Measurements from ENCODE around the gene CYBA. TPM values are rescaled to one million over a fixed set of nuclear protein-coding genes. Genes with fewer than 3 reads are reported as not detected.

CYBA gene
- total and polyA plus RNA-seq, 9 of the 15 experiments (the other 6 are each of a cell fraction or from before 2014, with no cell fraction given): 0.34 to 683 (median 93.0) TPM

DNA sequence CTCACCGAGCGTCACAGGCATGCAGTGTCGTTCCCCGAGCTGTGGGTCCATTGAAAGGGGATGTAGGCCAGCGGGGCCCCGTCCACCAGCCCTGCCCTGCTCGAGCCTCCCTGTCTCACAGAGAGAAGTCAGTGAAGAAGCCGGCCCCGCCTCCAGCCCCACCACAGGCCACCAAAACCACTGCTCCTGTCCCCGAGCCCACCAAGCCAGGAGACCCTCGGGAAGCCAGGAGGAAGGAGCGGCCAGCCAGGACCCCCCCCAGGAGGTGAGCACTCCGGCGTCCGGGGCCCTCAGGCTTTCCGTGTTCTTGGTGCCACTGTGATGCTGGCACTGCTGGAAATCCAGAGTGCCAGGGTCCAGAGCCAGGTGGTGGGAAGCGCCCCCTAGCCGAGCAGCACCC is 26.4 kb downstream of the CYBA start:
- H3K79me2 ChIP-seq (ENCODE audit: control insufficient read depth, insufficient read depth, low read length): peaks cover 8% of the 10 kb centered on the region; the same call in 2 of the 3 replicates
- in situ Hi-C loops (cut with MboI) (no loop called here), intact Hi-C loops (cut with micrococcal nuclease) (no loop called here)
- no TSS peak for BruUV-seq (replicated peaks)
- FAIRE-seq (no peak), DNase-seq (ENCODE audit: extremely low read depth in 1 of 4, low spot score in 3 of 4) (no peak), ATAC-seq (no peak)
- no peak overlapping the region for H3K4me3 ChIP-seq
- no peaks in the 10 kb centered on the region for H3K9me1 ChIP-seq (ENCODE audit: control insufficient read depth, insufficient read depth, low read length)
- H3K9ac ChIP-seq (ENCODE audit: insufficient read depth in 1 of 2, low read depth in 2 of 2, low read length in 2 of 2): no peak overlapping the region; a peak in 1 of 4 replicates
- peaks cover 6% of the 10 kb centered on the region; the same call in 1 of the 2 replicates for H4K20me1 ChIP-seq (replicated peaks; ENCODE audit: control insufficient read depth, insufficient read depth, low read length)
- H3K4me2 ChIP-seq (ENCODE audit: insufficient read depth, low read length): no peak overlapping the region
- TF ChIP-seq PCBP1 (IDR thresholded peaks at IDR 0.05; ENCODE audit: low read depth, low read length, poor library complexity, severe bottlenecking) (peak; percentile 26), EZH2 (IDR thresholded peaks at IDR 0.05; ENCODE audit: borderline replicate concordance, low read depth, low read length) (no peak), POLR2G (IDR thresholded peaks at IDR 0.05; ENCODE audit: low read depth, low read length) (peak; percentile 38)
- no peaks in the 10 kb centered on the region for H3K27me3 ChIP-seq (ENCODE audit: control insufficient read depth in 2 of 2, insufficient read depth in 2 of 2, low read length in 2 of 2)
- H3K27ac ChIP-seq (ENCODE audit: extremely low read depth, low read depth, low read length): no peak overlapping the region
- H3K9me3 ChIP-seq (replicated peaks; ENCODE audit: control insufficient read depth, insufficient read depth, low read depth, low read length): no peaks in the 10 kb centered on the region
- WGBS (ENCODE audit: insufficient coverage, low coverage, missing lambda C conversion rate): 95% methylated on average over 18 of the region's 18 CpGs
- H3K4me1 ChIP-seq (replicated peaks in 1 of 2; ENCODE audit: control insufficient read depth in 2 of 2, insufficient read depth in 2 of 2, low read length in 2 of 2): peaks cover 10 to 36% of the 10 kb centered on the region in 2 experiments; a peak in 4 of 5 replicates
- ChIA-PET CTCF (ENCODE audit: low intra/inter-chr PET ratio) (no interaction called here), POLR2A (interaction anchor here (1.3 kb wide), 1 partner anchor 8 kb away, joined by 5 read pairs; no protein-coding TSS in a partner anchor)
- H3K36me3 ChIP-seq (ENCODE audit: control insufficient read depth, insufficient read depth, low read length): peaks cover 89% of the 10 kb centered on the region
- H2AFZ ChIP-seq (ENCODE audit: low read depth, low read length): no peak overlapping the region

DNA sequence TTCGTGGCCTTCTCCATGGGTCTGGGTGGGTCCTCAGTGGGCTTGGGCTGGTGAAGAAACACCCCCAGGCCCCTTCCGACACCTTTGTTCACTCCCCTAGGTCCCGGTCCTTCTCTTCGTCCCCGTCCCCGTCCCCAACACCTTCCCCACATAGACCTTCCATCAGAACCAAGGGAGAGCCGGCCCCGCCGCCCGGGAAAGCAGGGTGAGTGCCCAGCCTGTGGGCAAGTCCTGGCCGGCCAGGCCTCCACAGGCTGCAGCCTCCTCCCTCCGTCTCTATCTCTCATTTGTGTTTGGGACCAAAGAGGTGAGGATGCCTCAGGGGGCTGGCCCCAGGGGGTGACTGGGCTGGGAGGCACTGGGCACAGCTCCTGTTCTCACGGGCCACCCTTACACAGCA is 27.0 kb downstream of the CYBA start:
- H2AFZ ChIP-seq (ENCODE audit: low read depth, low read length): no peak overlapping the region
- no peak for FAIRE-seq
- no TSS peak for BruUV-seq (replicated peaks)
- no peak for ATAC-seq
- in situ Hi-C loops (cut with MboI): no loop called here
- intact Hi-C loops (cut with micrococcal nuclease): no loop called here
- H3K36me3 ChIP-seq (ENCODE audit: control insufficient read depth, insufficient read depth, low read length): peaks cover 91% of the 10 kb centered on the region
- 88% methylated on average over 13 of the region's 13 CpGs for WGBS (ENCODE audit: insufficient coverage, low coverage, missing lambda C conversion rate)
- ChIA-PET POLR2A (no interaction called here), CTCF (ENCODE audit: low intra/inter-chr PET ratio) (no interaction called here)
- H3K9me1 ChIP-seq (ENCODE audit: control insufficient read depth, insufficient read depth, low read length): no peaks in the 10 kb centered on the region
- no peak overlapping the region for H3K4me2 ChIP-seq (ENCODE audit: insufficient read depth, low read length)
- no peaks in the 10 kb centered on the region for H3K27me3 ChIP-seq (ENCODE audit: control insufficient read depth in 2 of 2, insufficient read depth in 2 of 2, low read length in 2 of 2)
- peaks cover 6% of the 10 kb centered on the region; the same call in 1 of the 2 replicates for H4K20me1 ChIP-seq (replicated peaks; ENCODE audit: control insufficient read depth, insufficient read depth, low read length)
- peaks cover 10 to 40% of the 10 kb centered on the region in 2 experiments; a peak in 4 of 5 replicates for H3K4me1 ChIP-seq (replicated peaks in 1 of 2; ENCODE audit: control insufficient read depth in 2 of 2, insufficient read depth in 2 of 2, low read length in 2 of 2)
- no peaks in the 10 kb centered on the region for H3K9me3 ChIP-seq (replicated peaks; ENCODE audit: control insufficient read depth, insufficient read depth, low read depth, low read length)
- peaks cover 15% of the 10 kb centered on the region for H3K79me2 ChIP-seq (ENCODE audit: control insufficient read depth, insufficient read depth, low read length)
- no peak overlapping the region for H3K4me3 ChIP-seq
- no peak for DNase-seq (ENCODE audit: extremely low read depth in 1 of 4, low spot score in 3 of 4)
- no peak overlapping the region; a peak in 1 of 4 replicates for H3K9ac ChIP-seq (ENCODE audit: insufficient read depth in 1 of 2, low read depth in 2 of 2, low read length in 2 of 2)
- H3K27ac ChIP-seq (ENCODE audit: extremely low read depth, low read depth, low read length): no peak overlapping the region
- no peak for TF ChIP-seq RBBP5 (IDR thresholded peaks at IDR 0.05; ENCODE audit: borderline replicate concordance, insufficient read depth, low read length, poor library complexity, severe bottlenecking)
- TF ChIP-seq HMGN3 (IDR thresholded peaks at IDR 0.05; ENCODE audit: borderline replicate concordance, extremely low read depth, insufficient read length, low read depth, low read length): no peak
- no peak for TF ChIP-seq RBM17 (IDR thresholded peaks at IDR 0.05; ENCODE audit: borderline replicate concordance, low read depth, low read length)
- TF ChIP-seq, protein P1, sequence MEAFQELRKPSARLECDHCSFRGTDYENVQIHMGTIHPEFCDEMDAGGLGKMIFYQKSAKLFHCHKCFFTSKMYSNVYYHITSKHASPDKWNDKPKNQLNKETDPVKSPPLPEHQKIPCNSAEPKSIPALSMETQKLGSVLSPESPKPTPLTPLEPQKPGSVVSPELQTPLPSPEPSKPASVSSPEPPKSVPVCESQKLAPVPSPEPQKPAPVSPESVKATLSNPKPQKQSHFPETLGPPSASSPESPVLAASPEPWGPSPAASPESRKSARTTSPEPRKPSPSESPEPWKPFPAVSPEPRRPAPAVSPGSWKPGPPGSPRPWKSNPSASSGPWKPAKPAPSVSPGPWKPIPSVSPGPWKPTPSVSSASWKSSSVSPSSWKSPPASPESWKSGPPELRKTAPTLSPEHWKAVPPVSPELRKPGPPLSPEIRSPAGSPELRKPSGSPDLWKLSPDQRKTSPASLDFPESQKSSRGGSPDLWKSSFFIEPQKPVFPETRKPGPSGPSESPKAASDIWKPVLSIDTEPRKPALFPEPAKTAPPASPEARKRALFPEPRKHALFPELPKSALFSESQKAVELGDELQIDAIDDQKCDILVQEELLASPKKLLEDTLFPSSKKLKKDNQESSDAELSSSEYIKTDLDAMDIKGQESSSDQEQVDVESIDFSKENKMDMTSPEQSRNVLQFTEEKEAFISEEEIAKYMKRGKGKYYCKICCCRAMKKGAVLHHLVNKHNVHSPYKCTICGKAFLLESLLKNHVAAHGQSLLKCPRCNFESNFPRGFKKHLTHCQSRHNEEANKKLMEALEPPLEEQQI (IDR thresholded peaks at IDR 0.05): no peak
- TF ChIP-seq PML (IDR thresholded peaks at IDR 0.05; ENCODE audit: low read length): no peak
- TF ChIP-seq, protein P2, sequence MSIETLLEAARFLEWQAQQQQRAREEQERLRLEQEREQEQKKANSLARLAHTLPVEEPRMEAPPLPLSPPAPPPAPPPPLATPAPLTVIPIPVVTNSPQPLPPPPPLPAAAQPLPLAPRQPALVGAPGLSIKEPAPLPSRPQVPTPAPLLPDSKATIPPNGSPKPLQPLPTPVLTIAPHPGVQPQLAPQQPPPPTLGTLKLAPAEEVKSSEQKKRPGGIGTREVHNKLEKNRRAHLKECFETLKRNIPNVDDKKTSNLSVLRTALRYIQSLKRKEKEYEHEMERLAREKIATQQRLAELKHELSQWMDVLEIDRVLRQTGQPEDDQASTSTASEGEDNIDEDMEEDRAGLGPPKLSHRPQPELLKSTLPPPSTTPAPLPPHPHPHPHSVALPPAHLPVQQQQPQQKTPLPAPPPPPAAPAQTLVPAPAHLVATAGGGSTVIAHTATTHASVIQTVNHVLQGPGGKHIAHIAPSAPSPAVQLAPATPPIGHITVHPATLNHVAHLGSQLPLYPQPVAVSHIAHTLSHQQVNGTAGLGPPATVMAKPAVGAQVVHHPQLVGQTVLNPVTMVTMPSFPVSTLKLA (conservative IDR thresholded peaks at IDR 0.05): no peak
- TF ChIP-seq FOSL1 (tag; conservative IDR thresholded peaks at IDR 0.05): no peak
- TF ChIP-seq NUFIP1 (IDR thresholded peaks at IDR 0.05; ENCODE audit: partially characterized antibody): no peak
